Measurements from ENCODE around the gene HRNR.

GRCh38 chr1:152252157-152252556, 28.2 kb upstream of the HRNR start:
- no peak for TF ChIP-seq CTCF (IDR thresholded peaks at IDR 0.05; ENCODE audit: low read depth, low read length, missing input control)
- no peak for TF ChIP-seq SP1 (IDR thresholded peaks at IDR 0.05)
- TF ChIP-seq TAF1 (conservative IDR thresholded peaks at IDR 0.05), result no peak
- TF ChIP-seq ZBTB33 (IDR thresholded peaks at IDR 0.05), result no peak
- TF ChIP-seq GABPA (IDR thresholded peaks at IDR 0.05 in 1 of 2, conservative IDR thresholded peaks at IDR 0.05 in 1 of 2), result no peak
- no peak for TF ChIP-seq REST (IDR thresholded peaks at IDR 0.05)
- no peak for TF ChIP-seq MAX (IDR thresholded peaks at IDR 0.05)
- no peak for TF ChIP-seq JUND (IDR thresholded peaks at IDR 0.05)
- TF ChIP-seq RAD21 (IDR thresholded peaks at IDR 0.05), result no peak
- no peak for TF ChIP-seq YY1 (IDR thresholded peaks at IDR 0.05)
- TF ChIP-seq FOXA1 (IDR thresholded peaks at IDR 0.05), result no peak
- TF ChIP-seq RXRA (IDR thresholded peaks at IDR 0.05), result no peak
- no peak for TF ChIP-seq ATF3 (IDR thresholded peaks at IDR 0.05)
- no peak for TF ChIP-seq EGR1 (IDR thresholded peaks at IDR 0.05; ENCODE audit: low read depth in 2 of 2)

All from liver (tissue), 3 donors.